ENCODE results near the gene CAMK1D. TPM values are rescaled to one million over a fixed set of nuclear protein-coding genes. Genes with fewer than 3 reads are reported as not detected.
A peak's percentile ranks its signal among the peaks of the same experiment; 100 is the strongest.

The CAMK1D gene
- total RNA-seq, 2 experiments from 2014 or later: 2.4 to 2.8 TPM

DNA sequence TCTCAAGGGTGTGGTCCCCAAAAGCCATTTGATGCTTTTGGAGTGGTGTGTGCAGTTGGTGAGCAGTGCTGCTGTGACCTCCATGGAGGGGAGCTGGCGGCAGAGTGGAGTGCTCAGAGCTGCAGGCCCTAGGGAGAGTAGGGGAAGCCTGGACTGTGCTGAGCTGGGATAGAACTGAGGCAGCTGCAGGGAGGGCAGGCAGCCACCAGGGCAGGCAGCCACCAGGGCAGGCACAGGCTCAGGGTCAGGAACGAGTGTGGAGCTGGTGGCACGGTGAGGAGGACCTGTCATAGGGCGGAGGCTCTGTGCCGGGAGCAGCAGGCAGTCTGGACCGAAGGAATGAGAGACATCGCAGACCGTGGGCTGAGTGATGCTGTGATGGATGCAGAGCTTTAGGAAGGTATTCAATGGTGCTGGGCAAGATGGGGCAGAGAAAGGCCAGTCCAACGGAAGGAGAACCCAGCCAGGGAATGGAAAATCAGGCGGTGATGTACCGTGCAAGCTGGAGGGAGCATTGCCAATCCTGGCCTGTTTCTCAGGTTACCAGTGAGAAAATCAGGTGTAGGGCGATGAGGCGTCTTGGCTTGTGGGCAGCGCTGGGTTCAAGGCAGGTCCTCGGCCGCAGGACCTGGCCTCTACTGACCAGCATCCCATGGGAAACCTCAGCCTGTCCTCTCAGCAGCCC is 152.6 kb downstream of the CAMK1D start:
- peaks cover 16% of the 10 kb centered on the region for H3K4me1 Mint-ChIP-seq
- peak; percentile 37 for DNase-seq
- no peaks in the 10 kb centered on the region for H3K27me3 Mint-ChIP-seq
- CTCF ChIA-PET: interaction anchor here (1.2 kb wide), 1 partner anchor 16 kb away, joined by 3 read pairs; no protein-coding TSS in a partner anchor
- no peaks in the 10 kb centered on the region for H3K9me3 Mint-ChIP-seq (ENCODE audit: low read depth)
- H3K36me3 Mint-ChIP-seq: no peaks in the 10 kb centered on the region
- H3K4me3 Mint-ChIP-seq: no peak overlapping the region
- no peak for ATAC-seq
- no peak overlapping the region for H3K27ac Mint-ChIP-seq

DNA sequence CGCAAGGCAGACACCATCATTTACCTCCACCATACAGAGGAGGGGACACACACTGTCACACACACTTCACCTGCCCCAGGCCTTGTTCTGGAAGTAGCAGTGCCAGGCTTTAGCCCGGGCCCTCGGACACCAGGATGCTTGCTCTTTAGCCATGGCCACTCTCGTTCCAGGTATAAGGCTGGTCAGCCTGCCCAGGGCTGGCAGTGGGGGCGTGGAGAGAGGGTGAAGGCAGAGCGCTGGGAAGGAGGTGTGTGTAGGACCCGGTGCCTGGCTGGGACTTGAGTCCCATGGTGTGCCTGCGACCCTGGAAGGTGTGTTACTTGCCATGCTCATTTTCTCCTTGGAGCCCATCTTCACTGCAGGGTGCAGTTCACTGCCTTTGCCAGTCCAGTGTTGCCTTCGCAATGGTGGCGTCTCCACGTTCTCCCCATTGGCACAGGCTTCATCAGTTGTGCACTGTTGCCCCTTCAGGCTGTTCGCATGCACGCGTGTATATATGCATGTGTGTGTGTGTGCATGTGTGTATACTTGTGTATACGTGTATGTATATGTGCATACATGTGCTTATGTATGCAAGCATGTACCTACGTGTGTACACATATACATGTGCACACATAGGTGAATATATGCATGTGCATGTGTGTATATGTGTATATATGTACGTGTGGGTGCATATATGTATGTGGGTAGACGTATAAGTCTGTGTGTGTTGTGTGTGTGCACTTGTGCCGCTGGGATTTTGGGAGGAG is 153.4 kb downstream of the CAMK1D start:
- Mint-ChIP-seq H3K4me3 (no peak overlapping the region), H3K4me1 (peaks cover 24% of the 10 kb centered on the region), H3K27me3 (no peaks in the 10 kb centered on the region), H3K9me3 (ENCODE audit: low read depth) (no peaks in the 10 kb centered on the region), H3K36me3 (no peaks in the 10 kb centered on the region), H3K27ac (no peak overlapping the region)
- DNase-seq (peak; percentile 23), ATAC-seq (no peak)
- CTCF ChIA-PET: interaction anchor here (1.2 kb wide), 1 partner anchor 17 kb away, joined by 3 read pairs; no protein-coding TSS in a partner anchor

DNA sequence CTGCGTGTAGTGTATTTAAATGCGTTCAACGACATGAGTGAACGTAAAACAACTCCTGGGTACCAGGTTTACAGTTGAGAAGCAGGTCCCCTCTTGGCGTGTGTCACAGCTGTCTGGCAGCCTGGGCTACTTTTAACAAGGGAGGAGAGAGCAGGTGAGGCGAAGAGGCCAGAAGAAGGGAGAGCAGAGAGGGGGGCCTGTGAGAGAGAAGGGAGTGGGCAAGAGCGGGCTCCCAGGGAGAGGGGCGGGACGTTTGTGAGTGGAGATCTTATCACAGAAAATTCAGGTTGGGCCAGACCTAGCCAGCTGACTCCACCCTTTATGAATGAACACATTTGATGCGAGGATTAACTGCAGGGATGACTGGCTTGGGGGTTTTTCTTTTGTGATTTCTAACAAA is 154.0 kb downstream of the CAMK1D start:
- H3K4me1 Mint-ChIP-seq: peaks cover 30% of the 10 kb centered on the region
- DNase-seq (peak; percentile 23), ATAC-seq (no peak)
- H3K4me3 Mint-ChIP-seq: no peak overlapping the region
- no peak overlapping the region for H3K27ac Mint-ChIP-seq
- CTCF ChIA-PET: no interaction called here
- no peaks in the 10 kb centered on the region for H3K9me3 Mint-ChIP-seq (ENCODE audit: low read depth)
- no peaks in the 10 kb centered on the region for H3K36me3 Mint-ChIP-seq
- no peaks in the 10 kb centered on the region for H3K27me3 Mint-ChIP-seq

DNA sequence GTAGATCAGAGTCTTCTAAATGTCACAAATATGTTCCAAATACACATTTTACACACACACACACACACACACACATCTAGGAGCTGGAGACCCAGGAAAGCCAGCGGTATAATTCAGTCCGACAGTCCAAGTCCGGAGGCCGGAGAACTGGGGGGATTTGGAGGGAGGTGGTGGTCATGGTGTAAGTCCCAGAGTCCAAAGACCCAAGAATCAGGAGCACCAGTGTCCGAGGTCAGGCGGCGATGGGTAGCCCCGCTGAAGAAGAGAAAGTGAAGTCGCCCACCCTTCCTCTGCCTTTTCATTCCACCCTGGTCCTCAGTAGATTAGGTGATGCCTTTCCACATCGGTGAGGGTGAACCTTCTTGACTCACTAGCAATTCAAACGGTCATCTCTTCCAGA is 154.8 kb downstream of the CAMK1D start:
- ATAC-seq (no peak), DNase-seq (peak; percentile 19)
- no peak overlapping the region for H3K27ac Mint-ChIP-seq
- H3K9me3 Mint-ChIP-seq (ENCODE audit: low read depth): no peaks in the 10 kb centered on the region
- no peak overlapping the region for H3K4me3 Mint-ChIP-seq
- peaks cover 33% of the 10 kb centered on the region for H3K4me1 Mint-ChIP-seq
- H3K36me3 Mint-ChIP-seq: no peaks in the 10 kb centered on the region
- CTCF ChIA-PET: no interaction called here
- no peaks in the 10 kb centered on the region for H3K27me3 Mint-ChIP-seq

- peaks cover 36% of the 10 kb centered on the region for H3K4me1 Mint-ChIP-seq
- CTCF ChIA-PET: no interaction called here
- DNase-seq: peak; percentile 18
- H3K4me3 Mint-ChIP-seq: no peak overlapping the region
- no peak overlapping the region for H3K27ac Mint-ChIP-seq
- no peaks in the 10 kb centered on the region for H3K27me3 Mint-ChIP-seq
- no peaks in the 10 kb centered on the region for H3K9me3 Mint-ChIP-seq (ENCODE audit: low read depth)
- no peaks in the 10 kb centered on the region for H3K36me3 Mint-ChIP-seq
- ATAC-seq: no peak
Observed at GRCh38 chr10:12504628-12505027, 155.3 kb downstream of the CAMK1D start.

- Mint-ChIP-seq H3K4me1 (peaks cover 41% of the 10 kb centered on the region), H3K27ac (no peak overlapping the region), H3K36me3 (no peaks in the 10 kb centered on the region), H3K27me3 (no peaks in the 10 kb centered on the region), H3K4me3 (no peak overlapping the region), H3K9me3 (ENCODE audit: low read depth) (no peaks in the 10 kb centered on the region)
- ATAC-seq (no peak), DNase-seq (peak; percentile 2)
- CTCF ChIA-PET: no interaction called here
Observed at GRCh38 chr10:12505683-12506082, 156.3 kb downstream of the CAMK1D start.

- ATAC-seq (peak; percentile 49), DNase-seq (peak; percentile 66)
- Mint-ChIP-seq H3K36me3 (no peaks in the 10 kb centered on the region), H3K4me3 (no peak overlapping the region), H3K4me1 (peaks cover 35% of the 10 kb centered on the region), H3K27ac (no peak overlapping the region), H3K27me3 (no peaks in the 10 kb centered on the region), H3K9me3 (ENCODE audit: low read depth) (no peaks in the 10 kb centered on the region)
- CTCF ChIA-PET: no interaction called here
Observed at GRCh38 chr10:12507165-12507850, 158.0 kb downstream of the CAMK1D start.

DNA sequence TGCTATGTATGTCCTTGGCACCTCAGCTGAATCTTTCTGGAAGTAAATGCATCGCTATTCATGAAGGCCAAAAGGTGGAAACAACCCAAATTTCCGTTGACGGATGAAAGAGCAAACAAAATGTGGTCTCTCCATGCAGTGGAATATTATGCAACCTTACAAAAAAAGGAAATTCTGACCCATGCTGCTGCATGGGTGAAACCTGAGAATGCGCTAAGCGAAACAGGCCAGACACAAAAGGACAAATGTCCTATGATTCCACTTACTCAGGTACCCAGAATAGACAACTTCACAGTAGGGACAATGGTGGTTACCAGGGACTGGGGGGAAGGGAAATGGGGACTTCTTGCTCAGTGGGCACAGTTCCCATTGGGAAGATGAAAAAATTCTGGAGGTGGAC is 158.8 kb downstream of the CAMK1D start:
- H3K4me1 Mint-ChIP-seq: peaks cover 35% of the 10 kb centered on the region
- H3K27ac Mint-ChIP-seq: no peak overlapping the region
- no peak for ATAC-seq

GRCh38 chr10:12509016-12509793 is 159.9 kb downstream of the CAMK1D start:
- DNase-seq: peak; percentile 38
- CTCF ChIA-PET: no interaction called here
- peaks cover 38% of the 10 kb centered on the region for H3K4me1 Mint-ChIP-seq

More for the DNA sequence above, 158.8 kb downstream of the CAMK1D start:
- CTCF ChIA-PET: no interaction called here
- no peaks in the 10 kb centered on the region for H3K36me3 Mint-ChIP-seq
- DNase-seq: no peak
- H3K9me3 Mint-ChIP-seq (ENCODE audit: low read depth): no peaks in the 10 kb centered on the region
- no peaks in the 10 kb centered on the region for H3K27me3 Mint-ChIP-seq
- H3K4me3 Mint-ChIP-seq: no peak overlapping the region

DNA sequence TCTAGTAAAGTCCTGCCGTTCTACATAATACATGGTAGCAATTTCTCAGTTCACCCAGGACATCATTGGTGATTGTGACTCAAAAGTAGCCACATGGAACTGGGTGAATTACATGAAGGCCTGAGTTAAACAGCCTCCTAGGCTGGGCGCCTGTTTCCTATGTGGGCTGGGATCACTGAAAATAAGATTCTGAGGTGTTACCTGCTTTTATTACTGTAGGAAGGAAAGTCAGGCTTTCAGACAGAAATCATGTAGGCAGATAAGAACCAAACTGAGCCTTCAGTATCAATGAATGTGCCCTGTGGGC is 160.4 kb downstream of the CAMK1D start:
- Mint-ChIP-seq H3K4me1 (peaks cover 42% of the 10 kb centered on the region), H3K27ac (no peak overlapping the region), H3K27me3 (no peaks in the 10 kb centered on the region), H3K4me3 (no peak overlapping the region), H3K36me3 (no peaks in the 10 kb centered on the region), H3K9me3 (ENCODE audit: low read depth) (no peaks in the 10 kb centered on the region)
- ATAC-seq: no peak
- DNase-seq: no peak
- CTCF ChIA-PET: no interaction called here

More at GRCh38 chr10:12509016-12509793, 159.9 kb downstream of the CAMK1D start:
- Mint-ChIP-seq H3K4me3 (no peak overlapping the region), H3K36me3 (no peaks in the 10 kb centered on the region), H3K27me3 (no peaks in the 10 kb centered on the region), H3K27ac (no peak overlapping the region), H3K9me3 (ENCODE audit: low read depth) (no peaks in the 10 kb centered on the region)
- ATAC-seq: no peak

GRCh38 chr10:12510501-12510941 is 161.2 kb downstream of the CAMK1D start:
- Mint-ChIP-seq H3K36me3 (no peaks in the 10 kb centered on the region), H3K4me3 (no peak overlapping the region), H3K27ac (no peak overlapping the region), H3K4me1 (peaks cover 40% of the 10 kb centered on the region), H3K27me3 (no peaks in the 10 kb centered on the region), H3K9me3 (ENCODE audit: low read depth) (no peaks in the 10 kb centered on the region)
- ATAC-seq (no peak), DNase-seq (peak; percentile 11)
- CTCF ChIA-PET: interaction anchor here (0.6 kb wide), 1 partner anchor 403 kb away, joined by 3 read pairs; no protein-coding TSS in a partner anchor

GRCh38 chr10:12510984-12511383 is 161.6 kb downstream of the CAMK1D start:
- no peak overlapping the region for H3K27ac Mint-ChIP-seq
- no peak for DNase-seq
- no peak for ATAC-seq
- H3K27me3 Mint-ChIP-seq: no peaks in the 10 kb centered on the region
- H3K9me3 Mint-ChIP-seq (ENCODE audit: low read depth): no peaks in the 10 kb centered on the region
- H3K36me3 Mint-ChIP-seq: no peaks in the 10 kb centered on the region
- CTCF ChIA-PET: no interaction called here
- peaks cover 35% of the 10 kb centered on the region for H3K4me1 Mint-ChIP-seq
- H3K4me3 Mint-ChIP-seq: no peak overlapping the region

- peaks cover 35% of the 10 kb centered on the region for H3K4me1 Mint-ChIP-seq
- H3K9me3 Mint-ChIP-seq (ENCODE audit: low read depth): no peaks in the 10 kb centered on the region
- no peak for ATAC-seq
- no peak overlapping the region for H3K27ac Mint-ChIP-seq
- no peaks in the 10 kb centered on the region for H3K36me3 Mint-ChIP-seq
- CTCF ChIA-PET: no interaction called here
- no peak overlapping the region for H3K4me3 Mint-ChIP-seq
- H3K27me3 Mint-ChIP-seq: no peaks in the 10 kb centered on the region
- peak; percentile 26 for DNase-seq
Observed at GRCh38 chr10:12511651-12512050, 162.3 kb downstream of the CAMK1D start.
